ENCODE measurements around the gene TRIM71.

TRIM71 gene

GRCh38 chr3:32881624-32882023 lies 63.8 kb downstream of the TRIM71 start:
- TF ChIP-seq POLR2AphosphoS5 (IDR thresholded peaks at IDR 0.05; ENCODE audit: low read depth, low read length) (no peak), TAF1 (IDR thresholded peaks at IDR 0.05; ENCODE audit: borderline replicate concordance, insufficient read depth, low read length) (no peak), SIN3A (IDR thresholded peaks at IDR 0.05; ENCODE audit: borderline replicate concordance, insufficient read depth, low read length) (no peak), FOXP2 (optimal IDR thresholded peaks at IDR 0.05; ENCODE audit: borderline replicate concordance, extremely low read depth, extremely low read length, insufficient read depth) (no peak)
- TF ChIP-seq, protein P1, sequence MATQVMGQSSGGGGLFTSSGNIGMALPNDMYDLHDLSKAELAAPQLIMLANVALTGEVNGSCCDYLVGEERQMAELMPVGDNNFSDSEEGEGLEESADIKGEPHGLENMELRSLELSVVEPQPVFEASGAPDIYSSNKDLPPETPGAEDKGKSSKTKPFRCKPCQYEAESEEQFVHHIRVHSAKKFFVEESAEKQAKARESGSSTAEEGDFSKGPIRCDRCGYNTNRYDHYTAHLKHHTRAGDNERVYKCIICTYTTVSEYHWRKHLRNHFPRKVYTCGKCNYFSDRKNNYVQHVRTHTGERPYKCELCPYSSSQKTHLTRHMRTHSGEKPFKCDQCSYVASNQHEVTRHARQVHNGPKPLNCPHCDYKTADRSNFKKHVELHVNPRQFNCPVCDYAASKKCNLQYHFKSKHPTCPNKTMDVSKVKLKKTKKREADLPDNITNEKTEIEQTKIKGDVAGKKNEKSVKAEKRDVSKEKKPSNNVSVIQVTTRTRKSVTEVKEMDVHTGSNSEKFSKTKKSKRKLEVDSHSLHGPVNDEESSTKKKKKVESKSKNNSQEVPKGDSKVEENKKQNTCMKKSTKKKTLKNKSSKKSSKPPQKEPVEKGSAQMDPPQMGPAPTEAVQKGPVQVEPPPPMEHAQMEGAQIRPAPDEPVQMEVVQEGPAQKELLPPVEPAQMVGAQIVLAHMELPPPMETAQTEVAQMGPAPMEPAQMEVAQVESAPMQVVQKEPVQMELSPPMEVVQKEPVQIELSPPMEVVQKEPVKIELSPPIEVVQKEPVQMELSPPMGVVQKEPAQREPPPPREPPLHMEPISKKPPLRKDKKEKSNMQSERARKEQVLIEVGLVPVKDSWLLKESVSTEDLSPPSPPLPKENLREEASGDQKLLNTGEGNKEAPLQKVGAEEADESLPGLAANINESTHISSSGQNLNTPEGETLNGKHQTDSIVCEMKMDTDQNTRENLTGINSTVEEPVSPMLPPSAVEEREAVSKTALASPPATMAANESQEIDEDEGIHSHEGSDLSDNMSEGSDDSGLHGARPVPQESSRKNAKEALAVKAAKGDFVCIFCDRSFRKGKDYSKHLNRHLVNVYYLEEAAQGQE (IDR thresholded peaks at IDR 0.05; ENCODE audit: insufficient read depth in 1 of 2, low read depth in 2 of 2, low read length in 2 of 2), result no peak

- TF ChIP-seq, protein P1 (IDR thresholded peaks at IDR 0.05; ENCODE audit: insufficient read depth in 1 of 2, low read depth in 2 of 2, low read length in 2 of 2), result no peak
- TF ChIP-seq POLR2AphosphoS5 (IDR thresholded peaks at IDR 0.05; ENCODE audit: low read depth, low read length) (no peak), FOXP2 (optimal IDR thresholded peaks at IDR 0.05; ENCODE audit: borderline replicate concordance, extremely low read depth, extremely low read length, insufficient read depth) (no peak)
Measured at GRCh38 chr3:32882189-32882588, 64.4 kb downstream of the TRIM71 start.

DNA sequence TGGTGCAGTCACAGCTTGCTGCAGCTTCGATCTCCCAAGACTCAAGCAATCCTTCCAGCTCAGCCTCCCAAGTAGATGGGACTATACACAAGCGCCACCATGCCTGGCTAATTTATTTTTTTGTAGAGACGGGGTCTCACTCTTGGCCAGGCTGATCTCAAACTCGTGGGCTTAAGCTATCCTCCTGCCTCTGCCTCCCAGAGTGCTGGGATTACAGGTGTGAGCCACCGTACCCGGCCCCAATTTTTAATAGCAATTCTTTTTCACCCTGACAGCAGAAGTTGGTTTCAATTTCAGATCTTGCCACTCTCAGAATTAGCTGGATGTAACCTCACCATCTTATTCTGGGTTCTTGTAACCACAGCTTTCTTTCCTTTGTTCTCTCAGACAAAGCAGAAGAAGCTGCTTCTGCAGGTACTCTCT lies 64.8 kb downstream of the TRIM71 start:
- no peak for TF ChIP-seq SIN3A (IDR thresholded peaks at IDR 0.05; ENCODE audit: borderline replicate concordance, insufficient read depth, low read length)
- TF ChIP-seq FOXP2 (optimal IDR thresholded peaks at IDR 0.05; ENCODE audit: borderline replicate concordance, extremely low read depth, extremely low read length, insufficient read depth), result no peak
- TF ChIP-seq, protein P1 (IDR thresholded peaks at IDR 0.05; ENCODE audit: insufficient read depth in 1 of 2, low read depth in 2 of 2, low read length in 2 of 2), result no peak
- no peak for TF ChIP-seq TAF1 (IDR thresholded peaks at IDR 0.05; ENCODE audit: borderline replicate concordance, insufficient read depth, low read length)
- no peak for TF ChIP-seq POLR2AphosphoS5 (IDR thresholded peaks at IDR 0.05; ENCODE audit: low read depth, low read length)

- TF ChIP-seq FOXP2 (optimal IDR thresholded peaks at IDR 0.05; ENCODE audit: borderline replicate concordance, extremely low read depth, extremely low read length, insufficient read depth) (no peak), SIN3A (IDR thresholded peaks at IDR 0.05; ENCODE audit: borderline replicate concordance, insufficient read depth, low read length) (no peak), TAF1 (IDR thresholded peaks at IDR 0.05; ENCODE audit: borderline replicate concordance, insufficient read depth, low read length) (no peak), POLR2AphosphoS5 (IDR thresholded peaks at IDR 0.05; ENCODE audit: low read depth, low read length) (no peak)
- TF ChIP-seq, protein P1 (IDR thresholded peaks at IDR 0.05; ENCODE audit: insufficient read depth in 1 of 2, low read depth in 2 of 2, low read length in 2 of 2), result no peak
Measured at GRCh38 chr3:32883817-32884216, 66.0 kb downstream of the TRIM71 start.

GRCh38 chr3:32884591-32884990 lies 66.8 kb downstream of the TRIM71 start:
- no peak for TF ChIP-seq SIN3A (IDR thresholded peaks at IDR 0.05; ENCODE audit: borderline replicate concordance, insufficient read depth, low read length)
- TF ChIP-seq, protein P1 (IDR thresholded peaks at IDR 0.05; ENCODE audit: insufficient read depth in 1 of 2, low read depth in 2 of 2, low read length in 2 of 2), result no peak
- no peak for TF ChIP-seq FOXP2 (optimal IDR thresholded peaks at IDR 0.05; ENCODE audit: borderline replicate concordance, extremely low read depth, extremely low read length, insufficient read depth)

Data from PFSK-1 (cell line).